GM12874 (cell line): ENCODE data around the gene KDM6B.

Source experiments
- CTCF ChIP-seq: IDR thresholded peaks from 2 replicates; pipeline ENCODE4 v1.5.1; 2011; ENCODE audit warnings: low read depth, mild to moderate bottlenecking, control low read depth, low read length, moderate library complexity; ENCODE audit not compliant: insufficient read depth

Gene KDM6B

GRCh38 chr17:7852919-7853690, 19.1 kb downstream of the KDM6B start:
- TF ChIP-seq CTCF = no peak

- no peak for TF ChIP-seq CTCF
These were observed 19.6 kb downstream of the KDM6B start for GRCh38 chr17:7853691-7854038.

GRCh38 chr17:7854078-7854777, 20.2 kb downstream of the KDM6B start:
- TF ChIP-seq CTCF = no peak

GRCh38 chr17:7854851-7855659, 21.0 kb downstream of the KDM6B start, which contains the start of gene TMEM88:
TSS of gene TMEM88 (plus strand) at chr17:7855066. CDS start at chr17:7855075, 9 bp downstream.
- no peak for TF ChIP-seq CTCF

- TF ChIP-seq CTCF = no peak
These were observed 21.6 kb downstream of the KDM6B start for GRCh38 chr17:7855660-7856010.

GRCh38 chr17:7856011-7856810, 22.2 kb downstream of the KDM6B start:
- no peak for TF ChIP-seq CTCF
